Right lobe of liver (tissue), 6 donors: Measurements from ENCODE around the gene C17orf113. TPM values are rescaled to one million over a fixed set of nuclear protein-coding genes. Genes with fewer than 3 reads are reported as not detected.

Experiments
- ATAC-seq, 4 donors: fragments of 200-7000 bp; cut with Tn5 transposase; one replicate each; pipeline ENCODE4 v1.9.1; 2020; ENCODE audit warnings: mild to moderate bottlenecking in 4 of 4, moderate library complexity in 4 of 4
- DNase-seq, 3 donors: peaks; one replicate each; pipeline ENCODE4 v3.0.0-alpha.2; 2020
- H3K27ac ChIP-seq, 3 donors: fragments of 200-600 bp; one replicate each; pipeline ENCODE4 v1.8.0; 2022
- H3K27me3 ChIP-seq, 2 donors: fragments of 200-600 bp; one replicate each; pipeline ENCODE4 v1.8.0; 2022
- H3K36me3 ChIP-seq, 4 donors: fragments of 200-600 bp; sonication (generic) in 1 of 4; one replicate each; pipeline versions ENCODE4 v1.5.1 to v1.8.0; 2017 to 2022; ENCODE audit warnings: control low read depth in 1 of 4
- H3K4me1 ChIP-seq, 4 donors: fragments of 200-600 bp; sonication (generic) in 1 of 4; one replicate each; pipeline versions ENCODE4 v1.5.1 to v1.8.0; 2017 to 2022; ENCODE audit warnings: control low read depth in 1 of 4
- H3K4me3 ChIP-seq, 3 donors: fragments of 200-600 bp; one replicate each; pipeline ENCODE4 v1.8.0; 2022
- H3K9me3 ChIP-seq, 4 donors: fragments of 200-600 bp; sonication (generic) in 1 of 4; one replicate each; pipeline versions ENCODE4 v1.5.1 to v1.8.0; 2017 to 2022; ENCODE audit warnings: control low read depth in 1 of 4
- CTCF ChIP-seq, 4 donors: fragments of 200-600 bp in 3 of 4; fragments of 450-650 bp in 1 of 4; IDR thresholded peaks; one replicate each; pipeline versions ENCODE4 v1.5.1 to v1.8.0; 2016 to 2022; ENCODE audit warnings: antibody characterized with exemption in 4 of 4, mild to moderate bottlenecking in 2 of 4
- POLR2A ChIP-seq: fragments of 450-650 bp; IDR thresholded peaks from one replicate; pipeline ENCODE4 v1.6.1; 2017; ENCODE audit warnings: antibody characterized with exemption, mild to moderate bottlenecking
- WGBS: methylation state at CpG from one replicate; pipeline ENCODE4 v1.1.6; 2018; ENCODE audit warnings: low coverage, low lambda C conversion rate; ENCODE audit not compliant: insufficient coverage; ENCODE audit errors: missing lambda C conversion rate; 5-methylcytosine and 5-hydroxymethylcytosine counted together
- intact Hi-C, 2 donors: fragments of 100-400 bp; cut with DNase I; formaldehyde crosslinking; loops; one replicate each; pipeline versions ENCODE4 v1.11.2 to v1.14.1; 2022
- total RNA-seq, 6 experiments: library from RNA; depleted of rRNA in 2 of 6; stranded (reverse); fragments of >200 nt in 2 of 6; fragmentation: NEBNext Ultra II Directional in 3 of 6; extraction: Animal tissue kit (Norgen Biotek cat#: 25700) in 3 of 6; gene quantifications; one replicate each; pipeline versions ENCODE4 v1.1.0 to v1.2.4, GENCODE V29; 2016 to 2023
- donor health status: DM: no; HTN: yes; CAD: no.
- donor health status: DM: no; HTN: no; CAD: no.
- donor health status: DM: no; HTN: no; CAD: no.
- donor health status: DM: no; HTN: yes; CAD: no.
- donor health status: DM: no; HTN: yes; CAD: no.

The C17orf113 gene
- total RNA-seq, 6 experiments from 2014 or later = 0.06 to 0.42 (median 0.12) TPM

GRCh38 chr17:42041619-42042018 is 8.8 kb downstream of the C17orf113 start:
- no peaks in the 10 kb centered on the region for H3K9me3 ChIP-seq
- H3K27ac ChIP-seq = no peak overlapping the region
- H3K4me1 ChIP-seq = no peaks in the 10 kb centered on the region
- ATAC-seq (no peak), DNase-seq (no peak)
- no peak overlapping the region for H3K4me3 ChIP-seq
- TF ChIP-seq CTCF (IDR thresholded peaks at IDR 0.05) (no peak), POLR2A (no peak)
- H3K36me3 ChIP-seq = no peaks in the 10 kb centered on the region
- no peaks in the 10 kb centered on the region for H3K27me3 ChIP-seq
- intact Hi-C loops = no loop called here

- H3K27me3 ChIP-seq = no peaks in the 10 kb centered on the region
- 100% methylated on average over 1 of the region's 10 CpGs for WGBS
- H3K4me1 ChIP-seq = no peaks in the 10 kb centered on the region
- H3K4me3 ChIP-seq = no peak overlapping the region
- no peaks in the 10 kb centered on the region for H3K9me3 ChIP-seq
- intact Hi-C loops = no loop called here
- H3K27ac ChIP-seq = no peak overlapping the region
- H3K36me3 ChIP-seq = no peaks in the 10 kb centered on the region
- ATAC-seq (peak in 1 of 4 donors; percentile 18), DNase-seq (no peak)
- no peak for TF ChIP-seq POLR2A
- TF ChIP-seq CTCF (IDR thresholded peaks at IDR 0.05) = no peak
Measured at GRCh38 chr17:42040818-42041217, 9.6 kb downstream of the C17orf113 start.

- peak; percentile 46 to 86 (median 59) for ATAC-seq
Measured at GRCh38 chr17:42039794-42040763, 10.3 kb downstream of the C17orf113 start.

GRCh38 chr17:42038221-42038973 is 12.0 kb downstream of the C17orf113 start:
- 75% methylated on average over 5 of the region's 5 CpGs for WGBS
- Histone ChIP-seq H3K36me3 (no peaks in the 10 kb centered on the region), H3K4me3 (no peak overlapping the region), H3K27ac (no peak overlapping the region), H3K9me3 (no peaks in the 10 kb centered on the region), H3K4me1 (no peaks in the 10 kb centered on the region), H3K27me3 (no peaks in the 10 kb centered on the region)
- no peak for ATAC-seq
- no peak for TF ChIP-seq CTCF (IDR thresholded peaks at IDR 0.05)
- DNase-seq = no peak
- intact Hi-C loops = no loop called here

More at GRCh38 chr17:42039794-42040763, 10.3 kb downstream of the C17orf113 start:
- no peaks in the 10 kb centered on the region for H3K9me3 ChIP-seq
- H3K4me3 ChIP-seq = peak overlapping the region in 1 of 3 donors; percentile 24
- TF ChIP-seq POLR2A (no peak), CTCF (IDR thresholded peaks at IDR 0.05) (no peak)
- intact Hi-C loops = no loop called here
- WGBS = 72% methylated on average over 11 of the region's 77 CpGs
- no peak overlapping the region for H3K27ac ChIP-seq
- H3K36me3 ChIP-seq = no peaks in the 10 kb centered on the region
- H3K4me1 ChIP-seq = no peaks in the 10 kb centered on the region
- no peaks in the 10 kb centered on the region for H3K27me3 ChIP-seq
- peak in 1 of 3 donors; percentile 80 for DNase-seq
